ENCODE data around the gene SCFD2. TPM values are rescaled to one million over a fixed set of nuclear protein-coding genes. Genes with fewer than 3 reads are reported as not detected.

The SCFD2 gene
- polyA plus RNA-seq, 6 donors from 2014 or later: 11.6 to 22.7 (median 19.3) TPM

DNA sequence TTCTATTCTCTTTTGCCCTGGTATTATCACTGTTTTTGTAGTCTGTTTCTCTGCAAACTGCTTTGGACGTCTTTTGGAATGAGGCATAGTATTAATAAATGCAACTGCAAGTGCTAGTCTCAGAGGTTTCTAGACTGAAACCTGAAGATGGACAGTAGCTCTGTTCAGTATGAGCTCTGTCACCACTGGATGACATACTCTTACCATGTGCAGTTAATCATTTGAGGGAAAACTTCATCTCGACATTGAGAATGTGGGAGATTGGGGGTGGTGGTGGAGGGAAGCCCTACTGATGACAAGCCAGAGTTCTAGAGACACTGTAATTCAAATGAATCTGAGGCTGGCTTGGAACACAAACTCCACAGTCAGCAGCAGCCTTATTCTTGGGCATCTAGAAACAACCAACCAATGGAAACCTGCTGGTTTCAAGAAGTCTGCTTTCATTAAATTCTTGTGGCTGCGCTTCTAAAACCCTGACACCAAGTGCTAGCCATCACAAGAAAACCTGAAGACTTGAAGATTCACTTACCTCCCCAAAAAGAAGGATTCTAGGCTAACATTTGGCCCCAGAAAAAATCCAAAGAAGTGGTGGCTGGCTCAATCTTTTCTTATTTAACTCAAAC lies 342.1 kb downstream of the SCFD2 start:
- ATAC-seq (ENCODE audit: low read depth in 2 of 2) (no peak), DNase-seq (no peak)
- no peak overlapping the region for H3K4me3 Mint-ChIP-seq
- H3K9me3 Mint-ChIP-seq: no peaks in the 10 kb centered on the region
- peaks cover 6 to 16% of the 10 kb centered on the region in 2 donors for H3K36me3 Mint-ChIP-seq
- peak overlapping the region in 1 of 6 donors; percentile 18 for H3K27ac Mint-ChIP-seq
- H3K4me1 Mint-ChIP-seq: no peaks in the 10 kb centered on the region
- no peaks in the 10 kb centered on the region for H3K27me3 Mint-ChIP-seq

DNA sequence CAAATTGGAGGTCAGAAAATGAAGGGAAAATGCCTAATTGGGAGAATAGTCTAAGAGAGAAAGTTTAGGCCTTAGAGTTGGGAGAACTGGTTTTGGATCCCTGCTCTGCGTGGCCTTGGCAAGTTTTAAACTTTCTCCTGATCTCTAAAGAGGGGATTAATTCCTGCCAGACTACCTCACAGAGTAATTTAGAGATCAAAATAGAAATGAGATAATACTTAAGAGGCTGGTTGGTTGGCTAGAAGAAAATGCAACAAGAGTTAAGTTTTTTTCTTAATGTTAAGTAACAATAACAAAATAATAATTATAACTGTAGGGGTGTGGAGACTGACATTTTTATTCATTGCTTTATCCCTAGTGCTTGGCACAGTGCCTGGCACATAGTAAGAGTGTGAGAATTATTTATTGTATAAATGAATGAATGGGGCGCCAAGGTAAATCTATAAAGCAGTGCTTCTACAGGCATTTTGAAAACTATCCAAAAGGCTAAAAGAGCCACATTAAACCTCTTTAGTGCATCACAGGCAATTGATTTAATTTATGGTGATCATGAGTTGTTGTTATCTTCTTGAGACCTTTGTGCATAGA lies 343.3 kb downstream of the SCFD2 start:
- DNase-seq (no peak), ATAC-seq (ENCODE audit: low read depth in 2 of 2) (no peak)
- Mint-ChIP-seq H3K4me3 (no peak overlapping the region), H3K9me3 (no peaks in the 10 kb centered on the region), H3K4me1 (no peaks in the 10 kb centered on the region), H3K27ac (no peak overlapping the region), H3K27me3 (no peaks in the 10 kb centered on the region), H3K36me3 (peaks cover 6 to 16% of the 10 kb centered on the region in 2 donors)

DNA sequence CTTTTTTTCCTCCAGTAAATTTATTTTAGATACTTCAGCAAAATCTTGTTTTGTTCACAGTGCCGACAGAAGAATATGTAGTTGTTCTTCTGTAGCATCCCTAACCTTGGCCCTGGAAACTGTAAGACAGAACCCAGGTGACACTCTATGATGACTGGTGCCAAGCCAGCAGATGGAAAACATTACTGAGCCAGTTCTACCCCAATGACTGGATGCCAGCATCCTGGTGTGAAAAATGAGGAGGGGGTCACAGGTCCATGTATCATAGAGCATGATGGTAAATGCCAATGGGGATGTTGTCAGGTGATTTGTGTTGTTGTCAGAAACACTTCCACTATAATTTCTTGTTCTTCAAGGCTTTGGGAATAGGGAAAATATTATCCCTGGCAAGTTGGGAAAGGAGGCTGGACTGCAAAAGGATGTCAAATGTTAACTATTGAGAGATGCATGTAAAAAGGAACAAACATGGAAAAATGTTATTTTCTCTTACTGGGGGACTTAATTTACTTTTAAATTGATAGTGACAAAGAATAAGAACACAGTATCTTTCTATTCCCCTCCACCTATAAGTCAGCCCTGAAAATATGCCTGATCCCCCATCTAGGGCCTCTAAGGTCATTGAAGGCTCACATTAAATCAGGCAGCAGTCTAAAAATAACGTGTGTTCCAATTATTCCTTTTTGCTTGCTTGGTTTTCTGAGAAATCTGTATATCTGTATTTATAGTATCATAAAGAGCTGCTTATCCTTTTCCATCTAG lies 343.9 kb downstream of the SCFD2 start:
- no peaks in the 10 kb centered on the region for H3K27me3 Mint-ChIP-seq
- no peak overlapping the region for H3K4me3 Mint-ChIP-seq
- no peaks in the 10 kb centered on the region for H3K9me3 Mint-ChIP-seq
- ATAC-seq (ENCODE audit: low read depth in 2 of 2) (no peak), DNase-seq (no peak)
- peaks cover 6 to 13% of the 10 kb centered on the region in 2 donors for H3K36me3 Mint-ChIP-seq
- no peaks in the 10 kb centered on the region for H3K4me1 Mint-ChIP-seq
- H3K27ac Mint-ChIP-seq: no peak overlapping the region

DNA sequence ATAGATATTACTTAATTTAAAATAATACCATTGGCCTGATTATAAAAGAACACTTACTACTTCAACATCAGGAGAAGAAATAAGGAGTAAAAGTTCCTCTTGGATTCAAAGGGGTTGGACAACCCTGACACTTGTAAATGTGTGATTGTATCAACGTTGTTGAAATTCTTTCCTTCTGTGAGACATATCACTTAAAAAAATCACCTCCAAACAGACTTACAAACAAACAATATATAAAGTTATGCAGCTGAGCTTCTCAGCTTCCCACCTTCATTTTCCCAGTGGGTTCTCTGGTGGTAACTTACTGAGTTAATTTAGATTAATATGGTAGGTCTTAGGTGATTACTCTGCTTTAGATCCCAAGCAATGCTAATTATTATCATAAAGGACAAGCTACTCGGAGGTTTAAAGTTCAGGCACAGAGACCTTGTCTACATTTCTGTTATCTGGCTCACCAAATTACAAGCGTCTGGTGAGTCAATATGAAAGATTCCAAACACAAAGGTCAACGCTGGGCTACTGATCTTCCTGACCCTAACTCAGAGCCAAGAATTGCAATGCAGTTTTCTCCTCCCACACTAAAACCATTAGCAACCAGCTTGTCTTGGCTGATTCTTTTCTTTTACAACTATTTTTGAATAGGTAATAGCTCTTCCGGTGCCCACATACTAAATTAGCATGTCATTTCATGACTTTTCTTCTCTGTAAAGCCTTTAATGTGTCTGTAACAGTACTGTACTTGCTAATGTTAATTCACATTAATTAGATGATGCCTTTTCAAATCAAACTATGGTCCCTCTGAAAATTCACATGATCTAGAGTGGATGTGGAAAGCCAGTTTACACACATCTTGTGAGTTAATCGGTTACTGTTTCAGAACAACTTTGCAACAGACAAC lies 346.1 kb downstream of the SCFD2 start:
- Mint-ChIP-seq H3K36me3 (peaks cover 6 to 9% of the 10 kb centered on the region in 2 donors), H3K9me3 (no peaks in the 10 kb centered on the region), H3K27ac (no peak overlapping the region), H3K4me1 (no peaks in the 10 kb centered on the region), H3K4me3 (no peak overlapping the region), H3K27me3 (no peaks in the 10 kb centered on the region)
- DNase-seq: no peak
- ATAC-seq (ENCODE audit: low read depth in 2 of 2): no peak

DNA sequence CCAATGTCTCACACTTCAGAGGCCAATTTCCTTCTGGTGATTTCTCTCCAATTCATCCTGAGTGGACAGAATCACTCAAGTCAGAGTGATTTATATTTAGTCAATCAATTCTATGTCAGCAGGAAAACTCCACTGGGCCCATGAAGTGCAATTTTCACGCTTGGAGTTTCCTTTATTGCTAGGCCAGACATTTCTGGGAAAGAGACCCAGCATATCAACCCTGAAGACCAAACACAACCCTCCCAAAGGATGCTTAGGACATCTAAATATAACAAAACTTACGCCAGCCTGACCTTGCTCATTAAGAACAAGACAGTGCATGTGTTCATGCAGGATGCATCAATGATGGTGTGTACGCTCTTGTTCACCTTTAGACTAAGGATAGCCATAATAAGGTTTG lies 347.4 kb downstream of the SCFD2 start:
- peaks cover 0 to 1% of the 10 kb centered on the region in 2 donors for H3K36me3 Mint-ChIP-seq
- no peak for ATAC-seq (ENCODE audit: low read depth in 2 of 2)
- H3K27me3 Mint-ChIP-seq: no peaks in the 10 kb centered on the region
- H3K4me1 Mint-ChIP-seq: no peaks in the 10 kb centered on the region
- H3K27ac Mint-ChIP-seq: no peak overlapping the region
- DNase-seq: no peak
- no peaks in the 10 kb centered on the region for H3K9me3 Mint-ChIP-seq
- no peak overlapping the region for H3K4me3 Mint-ChIP-seq

DNA sequence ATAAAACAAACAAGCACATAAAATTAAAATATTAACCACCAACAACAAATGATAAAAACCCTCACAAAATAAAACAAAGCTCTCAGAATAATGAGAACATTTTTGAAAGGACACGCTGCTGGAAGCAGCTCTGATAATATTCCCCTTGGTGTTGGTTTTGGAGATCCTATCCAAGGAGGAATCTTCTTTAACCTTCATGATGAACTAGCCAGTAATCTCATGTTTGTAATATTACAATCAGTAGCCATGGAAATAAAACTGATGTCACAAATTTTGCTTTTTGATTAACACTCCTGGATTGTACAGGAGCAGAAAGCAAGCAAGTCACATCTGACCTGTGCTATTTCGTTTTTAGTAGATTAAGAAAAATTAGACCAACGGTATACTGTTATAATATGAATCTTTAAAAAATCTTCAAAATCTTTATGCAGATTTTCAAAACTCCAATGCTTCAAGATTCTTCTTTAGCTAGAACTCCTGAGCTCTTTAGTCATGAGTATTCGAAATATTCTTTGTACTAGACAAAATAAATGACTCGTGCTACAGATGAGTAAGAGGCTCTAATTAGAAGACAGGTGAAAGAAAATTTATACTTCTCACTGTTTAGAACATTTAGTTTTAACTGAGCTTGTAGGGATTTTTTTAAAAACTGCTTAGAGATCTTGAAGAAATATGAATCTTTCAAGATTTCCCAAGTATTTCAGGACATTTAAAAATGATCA lies 349.6 kb downstream of the SCFD2 start:
- no peak for ATAC-seq (ENCODE audit: low read depth in 2 of 2)
- peaks cover 7 to 13% (median 11%) of the 10 kb centered on the region in 3 donors for H3K4me1 Mint-ChIP-seq

DNA sequence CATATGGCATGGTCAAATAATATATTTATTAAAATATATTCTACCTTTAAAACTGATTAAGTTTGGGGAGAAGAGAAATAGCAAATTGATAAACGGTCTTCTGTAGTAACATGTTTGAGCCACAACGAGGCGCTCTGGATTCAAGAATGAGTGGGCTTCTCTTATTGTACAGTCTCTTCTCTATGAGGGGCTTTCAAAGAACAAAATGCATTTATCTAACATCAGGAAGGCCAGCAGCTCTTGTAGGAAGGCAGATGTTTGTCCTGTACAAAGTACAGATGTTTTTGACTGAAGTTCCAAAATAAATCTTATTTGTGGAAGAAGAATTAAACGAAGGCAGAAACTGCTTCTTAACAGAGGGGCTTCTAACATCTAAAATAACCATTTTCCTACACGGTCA lies 350.2 kb downstream of the SCFD2 start:
- ATAC-seq (ENCODE audit: low read depth in 2 of 2) (no peak), DNase-seq (no peak)
- Mint-ChIP-seq H3K4me3 (no peak overlapping the region), H3K27me3 (no peaks in the 10 kb centered on the region), H3K4me1 (peaks cover 7 to 13% (median 11%) of the 10 kb centered on the region in 3 donors), H3K27ac (peak overlapping the region in 1 of 6 donors; percentile 9), H3K36me3 (no peaks in the 10 kb centered on the region), H3K9me3 (no peaks in the 10 kb centered on the region)

More for the DNA sequence above, 349.6 kb downstream of the SCFD2 start:
- H3K4me3 Mint-ChIP-seq: no peak overlapping the region
- peak overlapping the region in 1 of 6 donors; percentile 13 for H3K27ac Mint-ChIP-seq
- H3K27me3 Mint-ChIP-seq: no peaks in the 10 kb centered on the region
- H3K9me3 Mint-ChIP-seq: no peaks in the 10 kb centered on the region
- H3K36me3 Mint-ChIP-seq: no peaks in the 10 kb centered on the region
- no peak for DNase-seq

DNA sequence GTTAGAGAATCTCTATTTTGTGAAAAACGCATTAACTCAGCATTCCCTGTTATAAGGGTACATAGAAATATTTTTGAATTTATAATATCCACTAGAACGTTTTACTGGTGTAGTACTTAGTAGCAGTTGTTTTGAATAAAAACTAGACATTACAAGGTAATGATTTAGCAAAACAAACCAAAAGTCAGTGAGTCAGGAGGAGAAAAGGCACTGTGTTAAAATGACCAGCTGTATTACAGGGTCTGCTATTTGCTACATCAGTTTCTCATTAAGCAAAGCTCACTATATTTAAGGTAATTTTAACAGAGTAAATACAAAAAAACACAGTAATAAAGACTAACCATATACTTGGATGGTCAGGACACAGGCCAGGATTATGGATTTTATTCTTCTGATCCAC lies 351.0 kb downstream of the SCFD2 start:
- Mint-ChIP-seq H3K36me3 (no peaks in the 10 kb centered on the region), H3K27ac (no peak overlapping the region), H3K9me3 (no peaks in the 10 kb centered on the region), H3K4me3 (no peak overlapping the region), H3K4me1 (peaks cover 7 to 14% (median 13%) of the 10 kb centered on the region in 3 donors), H3K27me3 (no peaks in the 10 kb centered on the region)
- ATAC-seq (ENCODE audit: low read depth in 2 of 2) (no peak), DNase-seq (no peak)

DNA sequence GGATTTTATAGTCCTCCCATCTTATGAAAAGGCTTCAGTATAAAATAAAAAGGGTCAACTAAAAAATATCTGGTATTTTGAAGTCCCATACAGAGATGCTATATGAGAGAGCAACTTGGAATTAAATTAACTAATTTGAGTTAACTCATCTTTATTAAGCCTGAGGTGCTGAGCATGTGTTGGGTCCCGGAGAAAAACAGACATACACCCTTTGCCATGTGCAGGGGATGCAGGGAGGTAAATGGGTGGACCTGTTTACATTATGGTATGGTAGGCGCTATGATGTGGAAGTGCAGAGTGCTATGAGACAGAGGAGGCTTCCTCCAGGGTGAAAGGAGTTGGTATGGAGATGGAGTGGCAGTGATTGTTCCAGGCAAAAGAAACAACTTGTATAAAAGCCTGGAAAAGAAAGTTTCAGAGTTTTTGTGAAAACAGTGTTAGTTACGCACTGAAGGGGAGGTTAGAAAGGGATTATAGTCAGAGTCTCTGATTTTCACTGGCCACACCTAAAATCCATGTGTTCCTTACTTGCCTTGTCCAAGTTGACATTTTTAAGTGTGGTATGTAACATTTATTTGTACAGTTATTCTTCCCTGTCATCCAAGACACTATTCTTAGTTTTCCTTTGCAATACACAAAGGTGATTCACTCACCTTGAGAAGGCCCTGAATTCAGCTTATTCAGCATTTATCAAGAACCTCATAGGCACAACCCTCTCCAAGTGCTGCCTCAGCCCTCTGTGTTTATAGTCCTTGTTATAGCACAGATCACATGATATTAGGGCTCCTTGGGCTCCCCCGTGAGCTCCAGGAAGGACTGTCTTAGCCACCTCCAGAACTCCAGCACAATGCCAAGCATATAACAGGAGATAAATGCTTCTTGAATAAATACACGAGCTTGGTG lies 351.7 kb downstream of the SCFD2 start:
- H3K27ac Mint-ChIP-seq: no peak overlapping the region

DNA sequence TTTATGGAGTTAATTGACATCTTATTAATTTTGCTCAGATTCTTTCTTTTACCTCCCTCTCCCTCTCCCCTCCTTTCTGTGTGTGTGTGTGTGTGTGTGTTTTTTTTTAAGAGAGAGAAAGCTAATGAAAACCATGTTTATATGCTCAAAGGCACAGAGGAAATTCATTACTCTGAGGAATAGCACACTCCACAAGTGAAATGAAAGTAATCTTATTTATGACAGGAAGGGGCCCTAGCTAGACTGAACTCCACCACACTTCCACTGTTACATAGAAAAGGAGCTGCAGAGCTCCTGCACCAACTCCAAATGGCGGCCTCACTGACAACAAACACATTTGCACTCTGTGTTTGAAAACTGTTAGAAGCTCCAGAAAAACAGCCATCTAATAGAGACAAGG lies 353.1 kb downstream of the SCFD2 start:
- Mint-ChIP-seq H3K36me3 (peaks cover 4 to 9% of the 10 kb centered on the region in 2 donors), H3K27ac (peak overlapping the region in 4 of 6 donors; percentile 44 to 95 (median 79)), H3K4me1 (peaks cover 7 to 18% (median 13%) of the 10 kb centered on the region in 3 donors), H3K9me3 (peaks cover 0 to 5% (median 0%) of the 10 kb centered on the region in 7 donors), H3K27me3 (no peaks in the 10 kb centered on the region), H3K4me3 (peak overlapping the region in 3 of 8 donors; percentile 43 to 65 (median 64))
- ATAC-seq (ENCODE audit: low read depth in 2 of 2) (peak in 1 of 2 donors; percentile 39), DNase-seq (no peak)

More for the DNA sequence above, 351.7 kb downstream of the SCFD2 start:
- no peak overlapping the region for H3K4me3 Mint-ChIP-seq
- ATAC-seq (ENCODE audit: low read depth in 2 of 2) (no peak), DNase-seq (no peak)
- no peaks in the 10 kb centered on the region for H3K27me3 Mint-ChIP-seq
- H3K4me1 Mint-ChIP-seq: peaks cover 7 to 18% (median 13%) of the 10 kb centered on the region in 3 donors
- H3K9me3 Mint-ChIP-seq: no peaks in the 10 kb centered on the region
- no peaks in the 10 kb centered on the region for H3K36me3 Mint-ChIP-seq

DNA sequence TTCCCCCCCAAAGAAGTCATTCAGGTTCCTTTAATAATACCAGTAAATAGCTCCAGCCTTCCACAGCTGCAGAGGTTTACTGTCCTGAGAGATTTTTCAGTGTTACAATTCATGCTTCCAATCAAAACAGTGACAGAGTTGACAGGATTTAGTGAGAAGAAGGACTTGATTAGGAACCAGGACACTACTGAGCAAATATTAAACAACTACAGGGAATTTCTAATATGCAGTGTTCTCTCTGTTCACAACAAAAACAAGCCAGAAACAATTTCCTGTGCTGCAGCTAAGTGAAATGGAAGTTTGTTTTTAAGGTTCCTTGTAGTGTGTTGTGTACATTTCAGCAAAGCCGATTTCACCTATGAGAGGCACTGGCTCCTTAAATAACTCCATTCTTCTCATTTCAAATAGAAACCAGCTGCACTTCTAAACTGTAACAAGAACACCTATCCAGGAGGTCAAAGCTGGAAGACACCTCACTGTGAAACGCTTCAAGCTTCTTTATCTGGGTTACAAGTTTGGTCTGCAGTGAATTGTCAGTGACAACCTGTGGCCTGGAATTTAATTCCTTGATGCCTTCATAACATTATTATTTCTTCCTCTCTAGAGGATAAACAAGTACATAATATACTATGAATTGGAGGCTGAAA lies 354.5 kb downstream of the SCFD2 start:
- Mint-ChIP-seq H3K4me3 (no peak overlapping the region), H3K27ac (peak overlapping the region in 1 of 6 donors; percentile 9), H3K36me3 (peaks cover 10 to 15% of the 10 kb centered on the region in 2 donors), H3K4me1 (peaks cover 7 to 18% (median 13%) of the 10 kb centered on the region in 3 donors), H3K27me3 (no peaks in the 10 kb centered on the region), H3K9me3 (peaks cover 0 to 6% (median 0%) of the 10 kb centered on the region in 7 donors)
- ATAC-seq (ENCODE audit: low read depth in 2 of 2) (no peak), DNase-seq (no peak)

Measured in naive B cell (primary cell).